H1 (cell line): ENCODE data around the gene DOCK10. TPM values are rescaled to one million over a fixed set of nuclear protein-coding genes. Genes with fewer than 3 reads are reported as not detected.

ENCODE experiments used
- CTCF ChIA-PET: fragments of 300-600 bp; sonication (Branson Sonifier 250); formaldehyde crosslinking; loops from one replicate; lab custom pipeline; 2021; ENCODE audit not compliant: partially characterized antibody; lab: Charles Lee
- POLR2A ChIA-PET: fragments of 300-600 bp; sonication (Branson Sonifier 250); formaldehyde crosslinking; loops from one replicate; lab custom pipeline; 2021; ENCODE audit warnings: inconsistent platforms; ENCODE audit not compliant: partially characterized antibody; lab: Charles Lee
- DNase-seq, 2 experiments: peaks; one replicate each; pipeline versions ENCODE4 v3.0.0 to v3.0.0-alpha.2; 2010 to 2022; ENCODE audit warnings: low spot score in 2 of 2, low read depth in 1 of 2, mixed read lengths in 1 of 2
- FAIRE-seq: peaks from 2 replicates; lab custom pipeline; 2011; peaks lifted over from hg19 to GRCh38; lab: Jason Lieb, UNC
- H2AFZ ChIP-seq: 2 replicates; pipeline ENCODE4 v1.8.1; 2012; ENCODE audit warnings: low read length, inconsistent platforms
- H2AK5ac ChIP-seq: 2 replicates; pipeline ENCODE4 v1.6.1; 2013; ENCODE audit warnings: low read depth, low read length
- H2BK120ac ChIP-seq: replicated peaks from 2 replicates; pipeline ENCODE3; 2013; ENCODE audit warnings: low read depth, low read length, inconsistent platforms
- H2BK12ac ChIP-seq: 2 replicates; pipeline ENCODE4 v1.6.1; 2013; ENCODE audit warnings: low read depth, low read length
- H2BK15ac ChIP-seq: 2 replicates; pipeline ENCODE4 v1.6.1; 2013; ENCODE audit warnings: low read length
- H2BK20ac ChIP-seq: 2 replicates; pipeline ENCODE4 v1.6.1; 2013; ENCODE audit warnings: low read length
- H2BK5ac ChIP-seq: 2 replicates; pipeline ENCODE4 v1.6.1; 2013; ENCODE audit warnings: low read depth, low read length
- H3K14ac ChIP-seq: 2 replicates; pipeline ENCODE4 v1.6.1; 2013; ENCODE audit warnings: inconsistent platforms; ENCODE audit not compliant: insufficient read length
- H3K18ac ChIP-seq: 2 replicates; pipeline ENCODE4 v1.6.1; 2013; ENCODE audit warnings: low read length; ENCODE audit errors: extremely low read depth
- H3K23ac ChIP-seq: 2 replicates; pipeline ENCODE4 v1.6.1; 2013; ENCODE audit warnings: inconsistent platforms; ENCODE audit not compliant: insufficient read length
- H3K23me2 ChIP-seq: 2 replicates; pipeline ENCODE4 v1.6.1; 2013; ENCODE audit warnings: low read depth, low read length
- H3K27ac ChIP-seq: 2 replicates; pipeline ENCODE4 v1.6.1; 2011; ENCODE audit warnings: low read depth, low read length, inconsistent platforms
- H3K27me3 ChIP-seq, 4 experiments: replicated peaks in 1 of 4; 1 replicate in 1 of 4; 2 replicates in 3 of 4; pipeline versions ENCODE4 v1.6.1 to v1.8.1; 2011 to 2013; ENCODE audit warnings: low read length in 3 of 4, mild to moderate bottlenecking in 3 of 4, inconsistent platforms in 2 of 4, mixed read lengths in 2 of 4, moderate library complexity in 1 of 4; ENCODE audit not compliant: control insufficient read depth in 3 of 4, insufficient read depth in 3 of 4; ENCODE audit errors: extremely low read depth in 1 of 4
- H3K36me3 ChIP-seq, 4 experiments: 2 replicates each; pipeline versions ENCODE4 v1.6.1 to v1.8.1; 2011 to 2013; ENCODE audit warnings: mild to moderate bottlenecking in 4 of 4, low read length in 3 of 4, moderate library complexity in 2 of 4, control low read depth in 1 of 4, inconsistent platforms in 1 of 4; ENCODE audit not compliant: insufficient read depth in 4 of 4, control insufficient read depth in 2 of 4
- H3K4ac ChIP-seq: replicated peaks from 2 replicates; pipeline ENCODE3; 2013; ENCODE audit warnings: low read length, low read depth, mixed read lengths, inconsistent platforms; ENCODE audit not compliant: insufficient read length
- H3K4me1 ChIP-seq, 4 experiments: replicated peaks in 1 of 4; 1 replicate in 1 of 4; 2 replicates in 3 of 4; pipeline versions ENCODE4 v1.6.1 to v1.8.1; 2011 to 2013; ENCODE audit warnings: low read length in 3 of 4, inconsistent platforms in 2 of 4, mixed read lengths in 1 of 4; ENCODE audit not compliant: insufficient read depth in 4 of 4, control insufficient read depth in 3 of 4
- H3K4me2 ChIP-seq, 2 experiments: 2 replicates each; pipeline versions ENCODE4 v1.6.1 to v1.8.1; 2011 to 2013; ENCODE audit warnings: low read depth in 2 of 2, low read length in 2 of 2, control low read depth in 1 of 2, inconsistent platforms in 1 of 2, mild to moderate bottlenecking in 1 of 2; ENCODE audit not compliant: insufficient read depth in 1 of 2
- H3K4me3 ChIP-seq, 4 experiments: fragments of 200-600, 300-600 bp in 1 of 4; sonication (generic), shearing (Covaris generic), sonication (Bioruptor Twin) in 1 of 4; 2 replicates each; pipeline versions ENCODE4 v1.5.1 to v1.8.1; 2011 to 2016; ENCODE audit warnings: low read length in 4 of 4, low read depth in 3 of 4, control low read depth in 2 of 4, inconsistent platforms in 2 of 4, mild to moderate bottlenecking in 2 of 4, mixed read lengths in 1 of 4, moderate library complexity in 1 of 4; ENCODE audit not compliant: insufficient read depth in 2 of 4; ENCODE audit errors: extremely low read depth in 1 of 4
- H3K56ac ChIP-seq: replicated peaks from 2 replicates; pipeline ENCODE3; 2013; ENCODE audit warnings: low read depth, mild to moderate bottlenecking, mixed read lengths, low read length, inconsistent platforms; ENCODE audit not compliant: insufficient read length
- H3K79me1 ChIP-seq: 2 replicates; pipeline ENCODE4 v1.6.1; 2013; ENCODE audit warnings: low read depth, low read length, control low read depth
- H3K79me2 ChIP-seq, 2 experiments: 2 replicates each; pipeline versions ENCODE4 v1.6.1 to v1.8.1; 2012 to 2013; ENCODE audit warnings: low read length in 2 of 2, mild to moderate bottlenecking in 2 of 2, inconsistent platforms in 1 of 2; ENCODE audit not compliant: insufficient read depth in 2 of 2, control insufficient read depth in 1 of 2
- H3K9ac ChIP-seq, 4 experiments: replicated peaks in 1 of 4; 1 replicate in 1 of 4; 2 replicates in 3 of 4; pipeline versions ENCODE4 v1.6.1 to v1.8.1; 2011 to 2013; ENCODE audit warnings: low read depth in 3 of 4, low read length in 3 of 4, control low read depth in 2 of 4, mild to moderate bottlenecking in 2 of 4, moderate library complexity in 2 of 4, inconsistent platforms in 1 of 4; ENCODE audit errors: extremely low read depth in 1 of 4
- H3K9me3 ChIP-seq, 2 experiments: 2 replicates each; pipeline versions ENCODE4 v1.6.1 to v1.8.1; 2012 to 2013; ENCODE audit warnings: mild to moderate bottlenecking in 2 of 2, moderate library complexity in 2 of 2, control low read depth in 1 of 2, inconsistent platforms in 1 of 2, low read depth in 1 of 2, low read length in 1 of 2, mixed read lengths in 1 of 2; ENCODE audit not compliant: insufficient read depth in 2 of 2
- H4K20me1 ChIP-seq, 2 experiments: replicated peaks in 1 of 2; 2 replicates each; pipeline versions ENCODE3 to v1.8.1; 2011 to 2013; ENCODE audit warnings: inconsistent platforms in 2 of 2, low read length in 2 of 2, mild to moderate bottlenecking in 1 of 2; ENCODE audit not compliant: insufficient read depth in 2 of 2, control insufficient read depth in 1 of 2
- H4K5ac ChIP-seq: 2 replicates; pipeline ENCODE4 v1.6.1; 2013; ENCODE audit warnings: low read length, low read depth, mixed read lengths, inconsistent platforms; ENCODE audit not compliant: insufficient read length
- H4K8ac ChIP-seq: 2 replicates; pipeline ENCODE4 v1.8.0; 2013; ENCODE audit warnings: mild to moderate bottlenecking, moderate library complexity, low read length, inconsistent platforms; ENCODE audit not compliant: insufficient read depth; ENCODE audit errors: extremely low read depth
- H4K91ac ChIP-seq: replicated peaks from 2 replicates; pipeline ENCODE3; 2013; ENCODE audit warnings: low read length, mixed read lengths, inconsistent platforms; ENCODE audit not compliant: insufficient read length
- ASH2L ChIP-seq: fragments of 200-600, 300-600 bp; sonication (generic); IDR thresholded peaks from one replicate; pipeline ENCODE4 v1.7.1; 2017; ENCODE audit warnings: low read length
- BRCA1 ChIP-seq: IDR thresholded peaks from 2 replicates; pipeline ENCODE4 v1.6.1; 2012; ENCODE audit warnings: low read depth, low read length, improper control_type of control experiment
- CHD1 ChIP-seq: IDR thresholded peaks from 2 replicates; pipeline ENCODE4 v1.6.1; 2012; ENCODE audit warnings: low read depth, low read length, improper control_type of control experiment
- CREB1 ChIP-seq: IDR thresholded peaks from 2 replicates; pipeline ENCODE4 v1.6.1; 2012; ENCODE audit warnings: inconsistent platforms
- HDAC6 ChIP-seq: IDR thresholded peaks from one replicate; pipeline ENCODE4 v1.7.1; 2012; ENCODE audit warnings: low read depth, mild to moderate bottlenecking, inconsistent platforms, low read length, moderate library complexity
- JUND ChIP-seq: IDR thresholded peaks from 2 replicates; pipeline ENCODE4 v1.6.1; 2011; ENCODE audit warnings: mild to moderate bottlenecking, improper control_type of control experiment, low read length
- MAFK ChIP-seq: IDR thresholded peaks from 2 replicates; pipeline ENCODE4 v1.6.1; 2012; ENCODE audit warnings: low read depth, mild to moderate bottlenecking, improper control_type of control experiment, low read length
- POLR2AphosphoS5 ChIP-seq: IDR thresholded peaks from 2 replicates; pipeline ENCODE4 v1.6.1; 2011; ENCODE audit warnings: low read depth, low read length
- POU5F1 ChIP-seq: IDR thresholded peaks from 2 replicates; pipeline ENCODE4 v1.6.1; 2011; ENCODE audit warnings: low read depth, mild to moderate bottlenecking, low read length, moderate library complexity
- RAD21 ChIP-seq, 2 experiments: IDR thresholded peaks in 1 of 2; conservative IDR thresholded peaks in 1 of 2; 2 replicates each; pipeline ENCODE4 v1.6.1; 2011; ENCODE audit warnings: low read depth in 2 of 2, low read length in 2 of 2, improper control_type of control experiment in 1 of 2, inconsistent platforms in 1 of 2, mild to moderate bottlenecking in 1 of 2, moderate library complexity in 1 of 2
- SAP30 ChIP-seq: fragments of 300-600 bp; sonication (generic); IDR thresholded peaks from 2 replicates; pipeline ENCODE4 v1.7.1; 2012; ENCODE audit warnings: low read length, moderate library complexity, mild to moderate bottlenecking, inconsistent platforms; ENCODE audit not compliant: insufficient read depth, insufficient replicate concordance
- SUZ12 ChIP-seq: fragments of 200-600 bp; sonication (generic); IDR thresholded peaks from 2 replicates; pipeline ENCODE4 v1.6.1; 2012; ENCODE audit warnings: mild to moderate bottlenecking, inconsistent platforms, low read length, moderate library complexity, mixed read lengths
- TAF7 ChIP-seq: optimal IDR thresholded peaks from 2 replicates; pipeline ENCODE3; 2011; ENCODE audit warnings: low read depth, mild to moderate bottlenecking, inconsistent platforms, low read length, moderate library complexity, borderline replicate concordance
- WGBS, 2 experiments: shearing (Covaris generic) in 1 of 2; methylation state at CpG; one replicate each; pipeline versions ENCODE4 v1.1.6 to v1.1.7; 2013 to 2015; ENCODE audit warnings: low lambda C conversion rate in 2 of 2, mixed read lengths in 2 of 2, inconsistent platforms in 1 of 2, low coverage in 1 of 2, missing lambda C conversion rate in 1 of 2; ENCODE audit not compliant: insufficient replicate concordance in 2 of 2, insufficient coverage in 1 of 2, insufficient read length in 1 of 2; ENCODE audit errors: extremely low coverage in 1 of 2, missing lambda C conversion rate in 1 of 2; 5-methylcytosine and 5-hydroxymethylcytosine counted together
- polyA plus RNA-seq, 7 experiments: library from polyadenylated mRNA; depleted of rRNA in 3 of 7; stranded (reverse) in 5 of 7; unstranded in 2 of 7; fragments of >200 nt in 5 of 7; fragments of 200-250 nt in 2 of 7; gene quantifications; 1 replicate in 5 of 7; 2 replicates in 1 of 7; 4 replicates in 1 of 7; pipeline versions ENCODE4 v1.2.1 to v1.2.3, GENCODE V29; 2011 to 2013; ENCODE audit warnings: missing spikeins in 2 of 7, mixed read lengths in 2 of 7
- total RNA-seq: library from RNA; stranded (reverse); fragmentation: NEBNext Ultra II Directional; extraction: Animal tissue kit (Norgen Biotek cat#: 25700); gene quantifications from 2 replicates; pipeline ENCODE4 v1.2.1, GENCODE V29; 2021
- TF ChIP-seq, protein P1 (sequence below): IDR thresholded peaks from 2 replicates; pipeline ENCODE4 v1.6.1; 2011; ENCODE audit warnings: low read length, improper control_type of control experiment

Gene DOCK10
- total and polyA plus RNA-seq, 2 of the 8 experiments (the other 6 are each of a cell fraction or from before 2014, with no cell fraction given): 0.33 to 1.6 TPM

DNA sequence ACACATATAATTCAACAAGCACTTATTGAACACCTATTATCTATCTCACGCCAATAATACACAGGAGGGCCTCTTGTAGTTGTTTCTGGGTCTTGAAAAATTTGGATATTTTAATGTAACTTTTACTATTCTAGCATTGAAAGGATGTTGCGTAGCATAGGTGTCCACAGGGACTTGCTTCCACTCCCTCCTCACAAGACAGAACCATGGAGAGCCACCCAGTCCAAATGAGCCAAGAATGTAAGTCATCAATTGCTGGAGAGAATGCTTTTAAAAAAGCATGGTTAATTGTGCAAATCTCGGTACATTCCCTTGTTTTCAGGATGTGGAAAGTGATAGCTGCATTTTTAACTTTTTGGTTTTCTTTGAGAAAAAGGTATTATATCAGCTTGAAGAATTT lies 46.8 kb downstream of the DOCK10 start:
- Histone ChIP-seq H2BK15ac (no peak overlapping the region), H2AK5ac (no peak overlapping the region), H3K9ac (no peak overlapping the region), H4K91ac (no peak overlapping the region), H3K18ac (no peak overlapping the region), H3K14ac (no peak overlapping the region), H4K20me1 (no peaks in the 10 kb centered on the region), H3K4me2 (no peak overlapping the region), H3K56ac (no peak overlapping the region), H3K4me1 (no peaks in the 10 kb centered on the region), H2AFZ (no peak overlapping the region), H3K79me1 (no peaks in the 10 kb centered on the region), H3K79me2 (no peaks in the 10 kb centered on the region), H2BK5ac (no peak overlapping the region), H3K23ac (no peak overlapping the region), H2BK12ac (no peak overlapping the region), H3K23me2 (no peaks in the 10 kb centered on the region), H3K4ac (no peak overlapping the region), H4K5ac (no peak overlapping the region), H2BK20ac (no peak overlapping the region), H3K27ac (no peak overlapping the region), H3K4me3 (no peak overlapping the region), H2BK120ac (no peak overlapping the region), H3K9me3 (no peaks in the 10 kb centered on the region), H3K27me3 (no peaks in the 10 kb centered on the region), H4K8ac (no peak overlapping the region), H3K36me3 (no peaks in the 10 kb centered on the region)
- ChIA-PET CTCF (interaction anchor here (0.9 kb wide), 1 partner anchor 13 kb away, joined by 3 read pairs; no protein-coding TSS in a partner anchor), POLR2A (no interaction called here)
- 86% methylated on average over 3 of the region's 3 CpGs; no CpG with 5 or more reads in 1 of the 2 experiments for WGBS, 2 experiments
- DNase-seq: no peak
- no peak for FAIRE-seq
- TF ChIP-seq HDAC6 (no peak), MAFK (no peak), POLR2AphosphoS5 (no peak), BRCA1 (no peak), SUZ12 (no peak), TAF7 (no peak), CREB1 (no peak), SAP30 (no peak), JUND (no peak), CHD1 (no peak), POU5F1 (no peak), ASH2L (no peak), RAD21 (IDR thresholded peaks at IDR 0.05 in 1 of 2, conservative IDR thresholded peaks at IDR 0.05 in 1 of 2; ENCODE audit: low read depth in 2 of 2, low read length in 2 of 2) (no peak)
- TF ChIP-seq, protein P1, sequence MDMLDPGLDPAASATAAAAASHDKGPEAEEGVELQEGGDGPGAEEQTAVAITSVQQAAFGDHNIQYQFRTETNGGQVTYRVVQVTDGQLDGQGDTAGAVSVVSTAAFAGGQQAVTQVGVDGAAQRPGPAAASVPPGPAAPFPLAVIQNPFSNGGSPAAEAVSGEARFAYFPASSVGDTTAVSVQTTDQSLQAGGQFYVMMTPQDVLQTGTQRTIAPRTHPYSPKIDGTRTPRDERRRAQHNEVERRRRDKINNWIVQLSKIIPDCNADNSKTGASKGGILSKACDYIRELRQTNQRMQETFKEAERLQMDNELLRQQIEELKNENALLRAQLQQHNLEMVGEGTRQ: no peak
